H1 (cell line): ENCODE data around the gene SGMS1. TPM values are rescaled to one million over a fixed set of nuclear protein-coding genes. Genes with fewer than 3 reads are reported as not detected.

Experiments used
- GTF2F1 ChIP-seq: IDR thresholded peaks from 2 replicates; pipeline ENCODE4 v1.6.1; 2012; ENCODE audit warnings: low read depth, low read length, improper control_type of control experiment, borderline replicate concordance
- polyA plus RNA-seq, 7 experiments: library from polyadenylated mRNA; depleted of rRNA in 3 of 7; stranded (reverse) in 5 of 7; unstranded in 2 of 7; fragments of >200 nt in 5 of 7; fragments of 200-250 nt in 2 of 7; gene quantifications; 1 replicate in 5 of 7; 2 replicates in 1 of 7; 4 replicates in 1 of 7; pipeline versions ENCODE4 v1.2.1 to v1.2.3, GENCODE V29; 2011 to 2013; ENCODE audit warnings: missing spikeins in 2 of 7, mixed read lengths in 2 of 7
- total RNA-seq: library from RNA; stranded (reverse); fragmentation: NEBNext Ultra II Directional; extraction: Animal tissue kit (Norgen Biotek cat#: 25700); gene quantifications from 2 replicates; pipeline ENCODE4 v1.2.1, GENCODE V29; 2021

The SGMS1 gene
- total and polyA plus RNA-seq, 2 of the 8 experiments (the other 6 are each of a cell fraction or from before 2014, with no cell fraction given) = 6.0 to 15.6 TPM

DNA sequence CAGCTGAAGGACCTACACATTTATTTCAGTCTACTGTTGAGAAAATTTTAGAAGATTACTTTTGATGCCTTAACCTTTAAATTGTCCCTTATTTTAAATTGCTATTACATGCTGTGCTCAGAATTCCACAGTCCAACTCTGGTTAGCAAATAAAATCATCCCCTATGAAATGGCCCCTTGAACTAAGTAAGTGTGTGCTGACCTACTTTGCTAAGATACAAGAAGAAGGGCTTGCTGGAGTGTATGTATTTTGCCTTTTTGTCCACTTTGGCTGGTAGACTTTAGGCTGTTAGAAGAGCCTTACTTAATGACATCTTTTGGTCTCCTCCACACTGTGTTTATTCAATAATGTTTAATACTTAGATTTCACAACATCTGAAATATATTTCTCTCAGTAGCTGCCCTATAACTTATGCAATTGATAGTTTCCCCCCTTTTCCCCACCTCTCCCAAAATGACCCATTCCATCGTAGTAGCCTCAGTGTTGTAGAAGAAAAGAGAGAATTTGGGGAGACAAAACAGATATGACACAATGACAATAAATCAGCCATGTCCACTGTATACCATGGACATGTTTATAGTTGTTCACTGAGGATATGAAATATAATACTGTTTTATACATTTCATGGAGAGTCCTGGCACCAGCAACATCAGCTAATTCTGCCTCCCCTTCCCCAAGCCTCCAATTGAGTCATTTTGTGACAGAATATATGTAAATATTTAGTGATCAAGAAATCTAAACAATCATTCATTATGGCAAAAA lies 264.6 kb downstream of the SGMS1 start (continued):
- no peak for TF ChIP-seq GTF2F1
